Thoracic aorta (tissue), 2 donors: ENCODE measurements around the gene HMG20B. TPM values are rescaled to one million over a fixed set of nuclear protein-coding genes. Genes with fewer than 3 reads are reported as not detected.

Experiments
- ATAC-seq: fragments of 150-250 bp; one replicate; pipeline ENCODE4 v1.8.0; 2017; ENCODE audit warnings: low read depth; ENCODE audit not compliant: insufficient number of reproducible peaks, low FRiP score
- DNase-seq: peaks from one replicate; pipeline ENCODE4 v3.0.0-alpha.2; 2020; ENCODE audit warnings: low spot score
- H3K27ac ChIP-seq, 2 donors: fragments of 200-600 bp; sonication (generic); 1 replicate in 1 of 2; 2 replicates in 1 of 2; pipeline ENCODE4 v1.5.1; 2016; ENCODE audit warnings: mild to moderate bottlenecking in 2 of 2, moderate library complexity in 2 of 2
- H3K27me3 ChIP-seq: fragments of 200-600 bp; sonication (generic); replicated peaks from 2 replicates; pipeline ENCODE4 v1.6.0; 2016; ENCODE audit warnings: mild to moderate bottlenecking; ENCODE audit not compliant: insufficient read depth
- H3K36me3 ChIP-seq: fragments of 200-600 bp; sonication (generic); one replicate; pipeline ENCODE4 v1.5.1; 2016
- H3K4me1 ChIP-seq, 2 donors: fragments of 200-600 bp; sonication (generic); 1 replicate in 1 of 2; 2 replicates in 1 of 2; pipeline versions ENCODE4 v1.5.1 to v1.6.0; 2016; ENCODE audit warnings: low read depth in 2 of 2, mild to moderate bottlenecking in 1 of 2; ENCODE audit not compliant: control insufficient read depth in 1 of 2
- H3K4me3 ChIP-seq: fragments of 200-600 bp; sonication (generic); 2 replicates; pipeline ENCODE4 v1.5.1; 2016; ENCODE audit warnings: mild to moderate bottlenecking
- H3K9me3 ChIP-seq: fragments of 200-600 bp; sonication (generic); 2 replicates; pipeline ENCODE4 v1.5.1; 2016
- total RNA-seq, 2 donors: library from RNA; depleted of rRNA; stranded (reverse); fragments of >200 nt; gene quantifications; one replicate each; pipeline versions ENCODE4 v1.1.0 to v1.2.3, GENCODE V29; 2016
- TF ChIP-seq, protein P1 (sequence below): fragments of 200-600 bp; sonication (generic); IDR thresholded peaks from one replicate; pipeline ENCODE4 v1.5.1; 2019; ENCODE audit warnings: antibody characterized with exemption

The HMG20B gene
- total RNA-seq, 2 donors from 2014 or later, result 90.8 to 120 TPM

DNA sequence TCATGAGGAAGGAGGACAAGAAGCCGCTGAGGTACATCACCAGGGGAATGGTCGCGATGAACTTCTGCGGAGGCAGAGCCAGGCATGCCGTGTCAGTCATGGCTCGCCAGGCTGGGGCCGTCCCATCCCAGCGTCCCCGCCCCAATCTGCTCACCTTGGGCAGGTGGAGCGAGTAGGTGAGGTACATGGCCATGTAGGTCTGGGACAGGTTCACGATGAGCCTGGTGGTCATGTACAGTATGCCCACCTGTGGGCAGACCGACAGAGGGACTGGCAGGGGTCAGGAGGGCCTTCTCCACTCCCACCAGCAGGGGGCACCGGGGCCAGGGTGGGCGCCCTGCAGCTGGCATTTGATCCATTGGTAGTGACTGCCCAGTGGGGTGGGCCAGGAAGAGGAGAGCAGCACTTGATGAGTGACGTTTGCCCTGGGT, 25.4 kb upstream of the HMG20B start:
- TF ChIP-seq, protein P1, sequence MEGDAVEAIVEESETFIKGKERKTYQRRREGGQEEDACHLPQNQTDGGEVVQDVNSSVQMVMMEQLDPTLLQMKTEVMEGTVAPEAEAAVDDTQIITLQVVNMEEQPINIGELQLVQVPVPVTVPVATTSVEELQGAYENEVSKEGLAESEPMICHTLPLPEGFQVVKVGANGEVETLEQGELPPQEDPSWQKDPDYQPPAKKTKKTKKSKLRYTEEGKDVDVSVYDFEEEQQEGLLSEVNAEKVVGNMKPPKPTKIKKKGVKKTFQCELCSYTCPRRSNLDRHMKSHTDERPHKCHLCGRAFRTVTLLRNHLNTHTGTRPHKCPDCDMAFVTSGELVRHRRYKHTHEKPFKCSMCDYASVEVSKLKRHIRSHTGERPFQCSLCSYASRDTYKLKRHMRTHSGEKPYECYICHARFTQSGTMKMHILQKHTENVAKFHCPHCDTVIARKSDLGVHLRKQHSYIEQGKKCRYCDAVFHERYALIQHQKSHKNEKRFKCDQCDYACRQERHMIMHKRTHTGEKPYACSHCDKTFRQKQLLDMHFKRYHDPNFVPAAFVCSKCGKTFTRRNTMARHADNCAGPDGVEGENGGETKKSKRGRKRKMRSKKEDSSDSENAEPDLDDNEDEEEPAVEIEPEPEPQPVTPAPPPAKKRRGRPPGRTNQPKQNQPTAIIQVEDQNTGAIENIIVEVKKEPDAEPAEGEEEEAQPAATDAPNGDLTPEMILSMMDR, result peak; percentile 40
- DNase-seq (no peak), ATAC-seq (no peak)
- Histone ChIP-seq H3K27ac (no peak overlapping the region), H3K36me3 (no peaks in the 10 kb centered on the region), H3K9me3 (no peaks in the 10 kb centered on the region), H3K27me3 (no peaks in the 10 kb centered on the region), H3K4me3 (no peak overlapping the region), H3K4me1 (peaks cover 0 to 14% of the 10 kb centered on the region in 2 donors)

DNA sequence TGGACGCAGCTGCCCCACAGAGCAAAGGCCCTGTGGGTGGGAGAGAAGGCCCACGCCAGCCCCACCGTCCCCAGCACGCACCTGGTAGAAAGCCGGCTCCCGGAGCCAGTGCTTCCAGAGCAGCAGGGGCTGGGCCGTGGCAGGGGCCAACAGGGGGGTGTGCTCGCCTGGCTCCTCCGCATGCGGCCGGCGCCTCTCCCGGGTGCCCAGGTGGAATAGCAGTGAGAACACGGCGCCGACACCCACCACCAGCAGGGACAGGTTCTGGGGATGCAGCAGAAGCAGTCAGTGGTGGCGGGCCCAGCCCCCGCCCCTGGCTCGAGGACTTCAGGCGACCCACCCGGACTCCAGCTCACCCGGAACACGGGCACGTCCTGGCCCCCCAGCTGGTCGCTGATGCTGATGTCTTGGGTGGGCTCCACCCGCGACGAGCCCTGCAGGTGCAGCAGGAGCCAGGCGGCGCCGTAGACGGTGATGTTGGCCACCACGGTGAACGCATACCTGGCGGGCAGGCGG, 24.9 kb upstream of the HMG20B start:
- Histone ChIP-seq H3K4me1 (peaks cover 0 to 12% of the 10 kb centered on the region in 2 donors), H3K4me3 (no peak overlapping the region), H3K36me3 (no peaks in the 10 kb centered on the region), H3K27ac (no peak overlapping the region), H3K27me3 (no peaks in the 10 kb centered on the region), H3K9me3 (no peaks in the 10 kb centered on the region)
- ATAC-seq, result no peak
- TF ChIP-seq, protein P1, result no peak
- DNase-seq, result no peak

DNA sequence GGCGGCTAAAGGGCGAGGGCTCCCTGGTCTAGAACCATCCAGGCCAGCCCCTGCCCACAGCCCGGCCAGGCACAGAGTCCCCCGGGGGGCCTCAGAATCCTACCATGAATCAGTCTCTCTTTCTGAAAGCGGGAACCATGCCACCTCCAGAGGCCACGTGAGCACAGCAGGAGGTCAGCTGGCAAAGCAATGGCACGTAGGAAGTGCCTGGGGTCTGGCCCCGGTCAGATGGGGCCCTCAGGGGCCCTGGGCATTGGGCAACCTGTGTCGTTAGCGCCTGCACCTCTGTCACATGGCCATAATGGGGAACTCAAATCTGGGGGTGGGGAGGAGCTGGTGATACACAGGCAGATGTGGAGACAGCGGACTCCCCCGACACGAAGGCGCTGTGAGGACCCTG, 24.1 kb upstream of the HMG20B start:
- no peak for DNase-seq
- H3K4me3 ChIP-seq, result no peak overlapping the region
- ATAC-seq, result no peak
- TF ChIP-seq, protein P1, result no peak
- H3K36me3 ChIP-seq, result no peaks in the 10 kb centered on the region
- no peaks in the 10 kb centered on the region for H3K9me3 ChIP-seq
- no peaks in the 10 kb centered on the region for H3K27me3 ChIP-seq
- H3K4me1 ChIP-seq, result peaks cover 0 to 4% of the 10 kb centered on the region in 2 donors
- H3K27ac ChIP-seq, result no peak overlapping the region

DNA sequence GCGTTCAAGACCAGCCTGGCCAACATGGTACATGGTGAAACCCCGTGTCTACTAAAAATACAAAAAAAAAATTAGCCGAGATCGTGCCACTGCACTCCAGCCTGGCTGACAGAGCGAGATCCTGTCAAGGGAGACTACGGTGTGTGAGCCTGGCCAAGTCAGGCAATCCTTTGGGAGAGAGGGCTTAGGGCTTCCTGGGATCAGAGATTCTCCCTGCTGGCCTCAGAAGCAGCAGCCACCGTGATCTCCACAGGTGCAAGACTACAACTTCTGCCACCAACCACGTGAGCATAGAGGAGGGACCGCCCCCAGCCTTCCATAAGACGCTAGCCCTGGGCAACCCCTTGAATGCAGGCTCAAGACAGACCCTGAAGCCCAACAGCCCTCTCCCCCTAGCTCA, 22.9 kb upstream of the HMG20B start:
- Histone ChIP-seq H3K27ac (no peak overlapping the region), H3K4me1 (peaks cover 0 to 3% of the 10 kb centered on the region in 2 donors), H3K27me3 (no peaks in the 10 kb centered on the region), H3K36me3 (no peaks in the 10 kb centered on the region), H3K9me3 (no peaks in the 10 kb centered on the region), H3K4me3 (no peak overlapping the region)
- ATAC-seq (no peak), DNase-seq (no peak)
- TF ChIP-seq, protein P1, result no peak

DNA sequence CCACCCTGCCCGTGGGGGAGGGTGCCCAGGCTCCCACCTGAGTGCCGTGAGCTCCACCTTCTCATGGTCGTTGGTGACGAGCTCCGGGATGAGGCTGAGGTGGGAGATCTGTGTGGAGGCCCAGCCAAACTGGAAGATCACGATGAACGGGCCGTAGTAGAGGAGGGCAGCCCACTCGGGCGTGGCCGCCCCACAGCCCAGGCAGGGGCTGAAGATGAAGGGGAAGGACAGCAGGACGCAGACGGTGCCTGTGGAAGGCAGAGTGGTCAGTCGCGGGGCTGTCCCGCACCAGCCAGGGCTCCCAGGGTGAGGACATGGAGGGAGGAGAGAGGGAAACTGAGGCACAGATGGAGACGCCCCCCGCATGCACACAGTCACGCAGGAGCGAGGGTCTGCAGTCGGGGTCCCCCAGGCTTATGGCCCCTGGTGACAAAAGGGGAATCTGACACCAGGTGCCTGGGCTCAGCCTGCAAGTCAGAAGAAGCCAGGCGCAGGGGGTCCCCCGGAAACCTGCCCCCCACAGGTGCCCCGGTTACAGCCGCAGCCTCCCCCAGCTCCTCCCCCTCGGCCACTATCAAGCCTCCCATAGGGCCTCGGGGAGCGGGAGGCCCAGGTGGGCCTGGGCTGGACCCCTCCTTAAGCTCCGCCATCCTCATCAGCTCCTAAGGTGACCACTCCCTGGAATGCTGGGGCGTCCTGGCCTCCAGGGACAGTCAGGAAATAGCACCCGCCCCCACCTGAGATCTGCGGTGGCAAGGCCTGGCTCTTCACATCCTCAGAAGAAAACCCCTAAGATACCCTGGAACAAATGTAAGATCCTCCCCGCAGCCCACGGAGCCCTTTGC, 21.6 kb upstream of the HMG20B start:
- no peaks in the 10 kb centered on the region for H3K9me3 ChIP-seq
- peaks cover 8 to 15% of the 10 kb centered on the region in 2 donors for H3K4me1 ChIP-seq
- ATAC-seq (no peak), DNase-seq (no peak)
- H3K4me3 ChIP-seq, result no peak overlapping the region
- no peaks in the 10 kb centered on the region for H3K36me3 ChIP-seq
- no peak overlapping the region for H3K27ac ChIP-seq
- no peaks in the 10 kb centered on the region for H3K27me3 ChIP-seq
- TF ChIP-seq, protein P1, result no peak
